HEK293T (cell line): ENCODE results near the gene CPED1.

Experiments
- CTCF ChIA-PET: fragments of 350-600 bp; formaldehyde crosslinking; extraction: SDS; loops from one replicate; lab custom pipeline; 2021; ENCODE audit warnings: antibody characterized with exemption, inconsistent platforms; lab: Yijun Ruan, JAX
- POLR2A ChIA-PET: fragments of 350-600 bp; formaldehyde crosslinking; extraction: SDS; loops from one replicate; lab custom pipeline; 2020; ENCODE audit warnings: antibody characterized with exemption, inconsistent platforms; lab: Yijun Ruan, JAX
- DNase-seq: peaks from one replicate; pipeline ENCODE4 v3.0.0; 2012; ENCODE audit warnings: mixed read lengths; ENCODE audit errors: extremely low spot score
- ARNT ChIP-seq: fragments of 450-650 bp; IDR thresholded peaks from 2 replicates; pipeline ENCODE4 v1.6.1; 2017; ENCODE audit warnings: mild to moderate bottlenecking
- BHLHE40 ChIP-seq: fragments of 450-650 bp; IDR thresholded peaks from 2 replicates; pipeline ENCODE4 v1.6.1; 2016; ENCODE audit warnings: mild to moderate bottlenecking, moderate library complexity, borderline replicate concordance
- CTBP1 ChIP-seq: fragments of 450-650 bp; IDR thresholded peaks from 2 replicates; pipeline ENCODE4 v1.6.1; 2016; ENCODE audit warnings: borderline replicate concordance
- ELF4 ChIP-seq: fragments of 450-650 bp; IDR thresholded peaks from 2 replicates; pipeline ENCODE4 v1.6.1; 2017; ENCODE audit warnings: antibody characterized with exemption
- FOXA1 ChIP-seq: fragments of 450-650 bp; IDR thresholded peaks from 2 replicates; pipeline ENCODE4 v1.6.1; 2016; ENCODE audit warnings: mild to moderate bottlenecking
- FOXK2 ChIP-seq: fragments of 450-650 bp; IDR thresholded peaks from 2 replicates; pipeline ENCODE4 v1.6.1; 2016; ENCODE audit warnings: mild to moderate bottlenecking
- FOXM1 ChIP-seq: fragments of 450-650 bp; IDR thresholded peaks from 2 replicates; pipeline ENCODE4 v1.6.1; 2017; ENCODE audit warnings: mild to moderate bottlenecking, borderline replicate concordance
- HDGF ChIP-seq: fragments of 450-650 bp; IDR thresholded peaks from 2 replicates; pipeline ENCODE4 v1.6.1; 2017; ENCODE audit warnings: antibody characterized with exemption, borderline replicate concordance
- L3MBTL2 ChIP-seq: fragments of 450-650 bp; conservative IDR thresholded peaks from 2 replicates; pipeline ENCODE4 v1.6.1; 2016; ENCODE audit warnings: mild to moderate bottlenecking
- LEF1 ChIP-seq: fragments of 450-650 bp; IDR thresholded peaks from 2 replicates; pipeline ENCODE4 v1.6.1; 2017; ENCODE audit warnings: mild to moderate bottlenecking, borderline replicate concordance
- NFRKB ChIP-seq: fragments of 450-650 bp; IDR thresholded peaks from 2 replicates; pipeline ENCODE4 v1.6.1; 2016; ENCODE audit warnings: mild to moderate bottlenecking, moderate library complexity
- SP1 ChIP-seq: fragments of 450-650 bp; IDR thresholded peaks from 2 replicates; pipeline ENCODE4 v1.6.1; 2017
- SUZ12 ChIP-seq: fragments of 450-650 bp; IDR thresholded peaks from 2 replicates; pipeline ENCODE4 v1.6.1; 2016; ENCODE audit warnings: mild to moderate bottlenecking
- TARDBP ChIP-seq: fragments of 450-650 bp; IDR thresholded peaks from 2 replicates; pipeline ENCODE4 v1.6.1; 2016
- ZNF384 ChIP-seq: fragments of 450-650 bp; IDR thresholded peaks from 2 replicates; pipeline ENCODE4 v1.6.1; 2016
- TF ChIP-seq, protein P1 (sequence below): fragments of 450-650 bp; IDR thresholded peaks from 2 replicates; pipeline ENCODE4 v1.6.1; 2016

The CPED1 gene

DNA sequence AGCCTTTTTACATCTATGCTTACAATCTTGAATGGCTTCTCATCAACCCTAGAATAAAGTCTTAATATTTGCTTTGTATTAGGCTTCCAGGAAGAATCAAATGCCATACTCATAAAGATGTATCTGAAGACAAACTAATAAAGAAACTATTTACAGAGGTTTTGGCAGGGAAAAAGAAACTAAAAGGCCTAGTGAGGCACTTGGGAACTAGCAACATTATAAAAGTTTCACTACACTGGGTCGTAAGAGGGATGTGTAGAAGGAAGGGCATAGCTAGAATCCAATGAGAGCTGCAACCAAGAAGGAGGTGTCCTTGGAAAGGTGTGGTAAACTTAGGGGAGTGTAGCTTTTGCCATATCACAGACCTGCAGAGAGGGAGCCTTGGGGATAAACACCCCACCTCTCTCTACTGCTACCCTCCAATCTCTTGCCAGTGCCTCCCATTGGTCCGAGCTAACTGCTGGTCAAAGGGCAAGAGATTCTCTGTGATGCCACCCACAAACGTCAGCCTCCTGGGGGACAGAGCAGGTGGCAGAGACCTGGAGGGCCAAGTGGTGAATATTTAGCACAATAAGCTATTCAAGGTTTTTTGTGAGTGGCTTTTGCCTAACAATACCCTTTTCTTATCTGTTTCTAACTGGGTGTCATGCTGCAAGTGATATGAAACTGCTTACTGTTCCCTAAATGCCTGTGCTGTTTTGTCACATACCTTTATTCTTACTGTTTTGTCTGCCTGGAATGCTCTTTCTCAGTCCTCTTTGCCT is 60.7 kb downstream of the CPED1 start:
- ChIA-PET CTCF (no interaction called here), POLR2A (no interaction called here)
- TF ChIP-seq L3MBTL2 = no peak
- TF ChIP-seq SP1 = no peak
- TF ChIP-seq, protein P1, sequence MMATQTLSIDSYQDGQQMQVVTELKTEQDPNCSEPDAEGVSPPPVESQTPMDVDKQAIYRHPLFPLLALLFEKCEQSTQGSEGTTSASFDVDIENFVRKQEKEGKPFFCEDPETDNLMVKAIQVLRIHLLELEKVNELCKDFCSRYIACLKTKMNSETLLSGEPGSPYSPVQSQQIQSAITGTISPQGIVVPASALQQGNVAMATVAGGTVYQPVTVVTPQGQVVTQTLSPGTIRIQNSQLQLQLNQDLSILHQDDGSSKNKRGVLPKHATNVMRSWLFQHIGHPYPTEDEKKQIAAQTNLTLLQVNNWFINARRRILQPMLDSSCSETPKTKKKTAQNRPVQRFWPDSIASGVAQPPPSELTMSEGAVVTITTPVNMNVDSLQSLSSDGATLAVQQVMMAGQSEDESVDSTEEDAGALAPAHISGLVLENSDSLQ = no peak
- TF ChIP-seq SUZ12 = no peak
- no peak for TF ChIP-seq ARNT
- TF ChIP-seq TARDBP = no peak
- TF ChIP-seq BHLHE40 = no peak
- TF ChIP-seq HDGF = no peak
- TF ChIP-seq LEF1 = no peak
- TF ChIP-seq ZNF384 = no peak
- TF ChIP-seq FOXA1 = no peak
- TF ChIP-seq ELF4 = no peak
- TF ChIP-seq NFRKB = no peak
- no peak for DNase-seq

DNA sequence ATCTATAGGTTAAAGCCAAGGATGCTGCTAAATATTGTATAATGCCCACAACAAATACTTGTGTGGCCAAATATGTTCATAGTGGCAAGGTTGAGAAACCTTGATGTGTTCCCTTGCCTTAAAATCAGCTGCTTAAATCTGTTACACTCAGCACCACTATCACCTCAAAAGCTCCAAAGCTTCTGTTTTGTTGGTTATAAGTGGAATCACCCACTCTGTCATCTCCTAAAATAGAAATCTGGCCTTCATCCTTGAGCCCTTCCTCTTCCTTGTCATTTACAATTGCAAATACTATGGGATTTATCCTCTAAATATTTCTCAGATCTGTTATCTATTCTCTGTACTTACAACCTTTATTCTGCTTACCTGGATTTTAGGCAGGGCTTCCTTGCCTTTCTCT is 61.4 kb downstream of the CPED1 start:
- ChIA-PET CTCF (no interaction called here), POLR2A (no interaction called here)
- TF ChIP-seq SP1 (no peak), ARNT (no peak), ZNF384 (no peak), CTBP1 (no peak), HDGF (no peak), FOXM1 (no peak), LEF1 (no peak), FOXA1 (no peak), L3MBTL2 (no peak), TARDBP (no peak), FOXK2 (no peak), SUZ12 (no peak), NFRKB (no peak), ELF4 (no peak), BHLHE40 (no peak)
- TF ChIP-seq, protein P1 = no peak
- no peak for DNase-seq

DNA sequence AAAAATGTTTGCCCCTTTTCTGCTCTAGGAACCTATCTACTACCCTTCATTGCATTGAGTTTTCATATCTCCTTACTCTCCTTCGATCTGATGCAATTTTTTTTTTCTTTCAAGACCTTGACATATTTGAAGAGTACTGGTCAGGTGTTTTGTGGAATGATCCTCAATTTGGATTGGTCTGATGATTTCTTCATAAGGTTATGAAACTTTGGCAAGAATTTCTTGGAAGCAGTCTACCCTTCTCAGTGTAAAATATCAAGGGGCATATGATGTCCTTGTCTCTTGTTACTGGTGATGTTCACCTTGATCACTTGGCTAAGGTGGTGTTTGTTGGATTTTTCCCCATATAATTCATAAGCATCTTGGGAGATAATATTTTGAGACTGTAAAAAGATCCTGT is 64.7 kb downstream of the CPED1 start:
- ChIA-PET CTCF (no interaction called here), POLR2A (no interaction called here)
- TF ChIP-seq TARDBP (no peak), FOXA1 (no peak), ZNF384 (no peak), CTBP1 (no peak), LEF1 (no peak), ELF4 (no peak), HDGF (no peak), SUZ12 (no peak), BHLHE40 (no peak), SP1 (no peak), ARNT (no peak), L3MBTL2 (no peak), NFRKB (no peak), FOXK2 (no peak), FOXM1 (no peak)
- TF ChIP-seq, protein P1 = no peak
- DNase-seq = no peak

DNA sequence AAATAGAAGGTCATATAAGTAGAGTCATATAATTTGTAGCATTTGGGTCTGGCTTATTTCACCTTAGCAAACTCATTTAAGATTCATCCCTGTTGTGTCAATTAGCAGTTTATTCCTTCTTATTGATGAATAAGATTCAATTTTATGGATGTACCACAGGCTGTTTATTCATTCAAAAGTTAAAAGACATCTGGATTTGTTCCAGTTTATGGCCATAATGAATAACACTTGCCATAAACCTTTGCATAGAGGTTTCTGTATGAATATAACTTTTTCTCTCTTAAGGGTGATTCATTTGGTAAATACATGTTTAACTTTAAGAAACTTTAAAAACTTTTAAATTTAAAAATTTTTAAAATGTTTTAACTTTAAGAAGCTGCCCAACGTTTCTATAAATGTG is 66.4 kb downstream of the CPED1 start:
- CTCF ChIA-PET = no interaction called here
- POLR2A ChIA-PET = no interaction called here

DNA sequence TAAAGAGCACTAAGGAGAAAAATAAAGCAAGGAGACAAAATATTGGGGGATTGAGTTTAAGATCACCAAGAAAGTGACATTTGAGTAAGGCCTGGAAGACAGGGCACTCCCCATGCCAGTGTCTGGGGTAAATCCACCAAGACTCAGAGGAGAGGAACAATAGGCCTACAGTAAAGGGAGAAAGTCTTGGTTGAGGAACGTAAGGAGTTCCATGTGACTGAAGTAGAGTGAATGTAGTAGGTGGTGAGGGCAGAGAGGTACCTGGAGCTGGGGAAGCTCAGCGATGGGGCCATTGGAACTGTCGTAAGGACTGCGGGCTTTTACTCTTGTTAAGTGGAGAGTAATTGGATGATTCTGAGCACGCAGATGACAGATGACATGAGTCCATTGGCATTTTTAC is 69.4 kb downstream of the CPED1 start:
- no peak for TF ChIP-seq L3MBTL2
- TF ChIP-seq FOXM1 = no peak
- no peak for TF ChIP-seq ELF4
- TF ChIP-seq FOXK2 = no peak
- no peak for TF ChIP-seq LEF1
- no peak for TF ChIP-seq HDGF
- TF ChIP-seq ZNF384 = no peak
- TF ChIP-seq, protein P1 = no peak
- no peak for TF ChIP-seq NFRKB
- no peak for TF ChIP-seq ARNT
- no peak for TF ChIP-seq SP1
- no peak for TF ChIP-seq TARDBP
- no peak for TF ChIP-seq SUZ12
- TF ChIP-seq FOXA1 = no peak
- no peak for TF ChIP-seq CTBP1
- TF ChIP-seq BHLHE40 = no peak
- ChIA-PET CTCF (no interaction called here), POLR2A (no interaction called here)
- DNase-seq = no peak

More for the DNA sequence above, 66.4 kb downstream of the CPED1 start:
- TF ChIP-seq HDGF (no peak), ELF4 (no peak), SUZ12 (no peak), L3MBTL2 (no peak), LEF1 (no peak), BHLHE40 (no peak), ARNT (no peak), FOXA1 (no peak), NFRKB (no peak), FOXK2 (no peak), CTBP1 (no peak), SP1 (no peak), ZNF384 (no peak), TARDBP (no peak), FOXM1 (no peak)
- TF ChIP-seq, protein P1 = no peak
- no peak for DNase-seq
